Measurements from ENCODE around the gene ZNF77. TPM values are rescaled to one million over a fixed set of nuclear protein-coding genes. Genes with fewer than 3 reads are reported as not detected.
A peak's percentile ranks its signal among the peaks of the same experiment; 100 is the strongest.
"Not testable (repeated sequence)": the region's sequence is repeated elsewhere in the genome, so short reads cannot be mapped to it uniquely, and the experiment has no call there.

ZNF77 gene
- polyA plus RNA-seq, 1 experiment, result 3.6 TPM

GRCh38 chr19:2964874-2965273 lies 20.1 kb upstream of the ZNF77 start:
- H3K4me3 ChIP-seq (ENCODE audit: low read depth, low read length), result no peak overlapping the region
- H3K27ac ChIP-seq (ENCODE audit: low read depth, low read length), result no peak overlapping the region
- peaks cover 4% of the 10 kb centered on the region; the same call in 1 of the 2 replicates for H3K9me3 ChIP-seq (ENCODE audit: control insufficient read depth, insufficient read depth, low read length)
- CTCF ChIA-PET, result interaction anchor here (0.9 to 1.2 kb wide), 2 partner anchors 14 to 139 kb away, joined by 4 to 6 read pairs; no protein-coding TSS in a partner anchor
- POLR2A ChIA-PET, result no interaction called here
- DNase-seq (ENCODE audit: low read depth, low spot score), result no peak
- no peaks in the 10 kb centered on the region for H3K27me3 ChIP-seq (ENCODE audit: control insufficient read depth, insufficient read depth, low read length)
- TF ChIP-seq CTCF (IDR thresholded peaks at IDR 0.05; ENCODE audit: low read depth, low read length), result no peak

- H3K27ac ChIP-seq (ENCODE audit: low read depth, low read length); H3K9me3 ChIP-seq (ENCODE audit: control insufficient read depth, insufficient read depth, low read length); H3K4me3 ChIP-seq (ENCODE audit: low read depth, low read length); CTCF ChIA-PET; POLR2A ChIA-PET; DNase-seq (ENCODE audit: low read depth, low spot score); H3K27me3 ChIP-seq (ENCODE audit: control insufficient read depth, insufficient read depth, low read length): not testable (repeated sequence)
Measured at GRCh38 chr19:2963631-2964030, 18.9 kb upstream of the ZNF77 start.

- Histone ChIP-seq H3K4me3 (ENCODE audit: low read depth, low read length) (no peak overlapping the region), H3K27ac (ENCODE audit: low read depth, low read length) (no peak overlapping the region), H3K9me3 (ENCODE audit: control insufficient read depth, insufficient read depth, low read length) (peaks cover 4% of the 10 kb centered on the region; the same call in 1 of the 2 replicates), H3K27me3 (ENCODE audit: control insufficient read depth, insufficient read depth, low read length) (no peaks in the 10 kb centered on the region)
- ChIA-PET CTCF (interaction anchor here (0.7 to 2.0 kb wide), 7 partner anchors 12 to 247 kb away, joined by 4 to 32 read pairs (median 10); no protein-coding TSS in a partner anchor), POLR2A (interaction anchor here (0.5 to 0.7 kb wide), 3 partner anchors 67 to 166 kb away, joined by 5 to 8 read pairs (median 7); no protein-coding TSS in a partner anchor)
- DNase-seq (ENCODE audit: low read depth, low spot score), result no peak
- no peak for TF ChIP-seq CTCF (IDR thresholded peaks at IDR 0.05; ENCODE audit: low read depth, low read length)
Measured at GRCh38 chr19:2963122-2963521, 18.4 kb upstream of the ZNF77 start.

- Histone ChIP-seq H3K27me3 (ENCODE audit: control insufficient read depth, insufficient read depth, low read length) (no peaks in the 10 kb centered on the region), H3K27ac (ENCODE audit: low read depth, low read length) (no peak overlapping the region), H3K4me3 (ENCODE audit: low read depth, low read length) (no peak overlapping the region), H3K9me3 (ENCODE audit: control insufficient read depth, insufficient read depth, low read length) (peaks cover 4% of the 10 kb centered on the region; the same call in 1 of the 2 replicates)
- ChIA-PET CTCF (interaction anchor here (0.6 to 2.0 kb wide), 15 partner anchors 11 to 340 kb away, joined by 3 to 32 read pairs (median 4); no protein-coding TSS in a partner anchor), POLR2A (interaction anchor here (0.9 kb wide), 1 partner anchor 73 kb away, joined by 5 read pairs; no protein-coding TSS in a partner anchor)
- peak; percentile 68 for TF ChIP-seq CTCF (IDR thresholded peaks at IDR 0.05; ENCODE audit: low read depth, low read length)
- DNase-seq (ENCODE audit: low read depth, low spot score), result peak; percentile 66
Measured at GRCh38 chr19:2962018-2962670, 17.4 kb upstream of the ZNF77 start.

GRCh38 chr19:2960120-2960519 lies 15.3 kb upstream of the ZNF77 start:
- POLR2A ChIA-PET, result interaction anchor here (0.6 kb wide), 1 partner anchor 169 kb away, joined by 5 read pairs; no protein-coding TSS in a partner anchor
- H3K27ac ChIP-seq (ENCODE audit: low read depth, low read length), result no peak overlapping the region
- no peaks in the 10 kb centered on the region for H3K27me3 ChIP-seq (ENCODE audit: control insufficient read depth, insufficient read depth, low read length)
- peaks cover 2% of the 10 kb centered on the region; the same call in 1 of the 2 replicates for H3K9me3 ChIP-seq (ENCODE audit: control insufficient read depth, insufficient read depth, low read length)
- H3K4me3 ChIP-seq (ENCODE audit: low read depth, low read length), result no peak overlapping the region
- CTCF ChIA-PET, result interaction anchor here (1.0 to 1.2 kb wide), 2 partner anchors 9 to 16 kb away, joined by 3 to 7 read pairs; no protein-coding TSS in a partner anchor
- no peak for DNase-seq (ENCODE audit: low read depth, low spot score)
- TF ChIP-seq CTCF (IDR thresholded peaks at IDR 0.05; ENCODE audit: low read depth, low read length), result no peak

Data from AG04450 (cell line).